IMR-90 (cell line): ENCODE results near the gene HLA-DPA1. TPM values are rescaled to one million over a fixed set of nuclear protein-coding genes. Genes with fewer than 3 reads are reported as not detected.

ENCODE experiments used
- ATAC-seq: fragments of 200-7000 bp; cut with Tn5 transposase; 2 replicates; pipeline ENCODE4 v1.9.1; 2020; ENCODE audit warnings: low read depth, mild to moderate bottlenecking, moderate library complexity
- Bru-seq: library from RNA; stranded (reverse); fragments of 400-500 nt; gene quantifications from one replicate; lab custom pipeline; 2021; lab: Mats Ljungman, UMichigan
- BruChase-seq, 2 experiments: library from RNA; stranded (reverse); fragments of 400-500 nt; gene quantifications; one replicate each; lab custom pipeline; 2021; lab: Mats Ljungman, UMichigan
- BruUV-seq: library from RNA; stranded (reverse); fragments of 400-500 nt; replicated peaks from 2 replicates; lab custom pipeline; 2021; lab: Mats Ljungman, UMichigan
- CTCF ChIA-PET: fragments of 300-600 bp; formaldehyde crosslinking; extraction: SDS; loops from one replicate; lab custom pipeline; 2021; ENCODE audit warnings: antibody characterized with exemption; lab: Yijun Ruan, JAX
- POLR2A ChIA-PET: fragments of 300-600 bp; sonication (Branson Sonifier 250); formaldehyde crosslinking; loops from one replicate; lab custom pipeline; 2022; ENCODE audit warnings: antibody characterized with exemption; ENCODE audit not compliant: unreplicated experiment; lab: Charles Lee
- DNase-seq: peaks from one replicate; pipeline ENCODE4 v3.0.0; 2013
- H2AFZ ChIP-seq: replicated peaks from 2 replicates; pipeline ENCODE3; 2013; ENCODE audit warnings: low read length, mild to moderate bottlenecking; ENCODE audit not compliant: poor library complexity
- H2AK5ac ChIP-seq: 2 replicates; pipeline ENCODE4 v1.6.1; 2013; ENCODE audit warnings: low read depth, low read length, inconsistent platforms
- H2AK9ac ChIP-seq: replicated peaks from 2 replicates; pipeline ENCODE3; 2013; ENCODE audit warnings: mild to moderate bottlenecking, low read depth, low read length, moderate library complexity; ENCODE audit not compliant: poor library complexity
- H2BK120ac ChIP-seq: 2 replicates; pipeline ENCODE4 v1.6.1; 2013; ENCODE audit warnings: low read depth, low read length, inconsistent platforms
- H2BK15ac ChIP-seq: 3 replicates; pipeline ENCODE4 v1.6.1; 2013; ENCODE audit warnings: low read depth, low read length, inconsistent platforms
- H2BK20ac ChIP-seq: 2 replicates; pipeline ENCODE4 v1.6.1; 2013; ENCODE audit warnings: low read depth, mild to moderate bottlenecking, inconsistent platforms, low read length, moderate library complexity
- H2BK5ac ChIP-seq: 2 replicates; pipeline ENCODE4 v1.6.1; 2013; ENCODE audit warnings: mild to moderate bottlenecking, low read depth, low read length, inconsistent platforms; ENCODE audit not compliant: poor library complexity, severe bottlenecking
- H3K14ac ChIP-seq: replicated peaks from 2 replicates; pipeline ENCODE4 v1.6.1; 2013; ENCODE audit warnings: low read depth, low read length, inconsistent platforms
- H3K18ac ChIP-seq: 2 replicates; pipeline ENCODE4 v1.6.1; 2013; ENCODE audit warnings: low read depth, low read length, control low read depth
- H3K23ac ChIP-seq: 2 replicates; pipeline ENCODE4 v1.6.1; 2013; ENCODE audit warnings: low read depth, low read length, inconsistent platforms
- H3K27ac ChIP-seq: 2 replicates; pipeline ENCODE4 v1.5.1; 2013; ENCODE audit warnings: mild to moderate bottlenecking, control low read depth, low read length; ENCODE audit not compliant: insufficient read depth
- H3K27me3 ChIP-seq: 2 replicates; pipeline ENCODE4 v1.6.1; 2013; ENCODE audit warnings: low read length; ENCODE audit not compliant: control insufficient read depth, insufficient read depth
- H3K36me3 ChIP-seq: 2 replicates; pipeline ENCODE4 v1.6.1; 2013; ENCODE audit warnings: low read length, mixed read lengths; ENCODE audit not compliant: control insufficient read depth, insufficient read depth
- H3K4ac ChIP-seq: 2 replicates; pipeline ENCODE4 v1.6.1; 2013; ENCODE audit warnings: low read depth, low read length, inconsistent platforms
- H3K4me1 ChIP-seq: 2 replicates; pipeline ENCODE4 v1.6.1; 2013; ENCODE audit warnings: low read length, mixed read lengths; ENCODE audit not compliant: control insufficient read depth, insufficient read depth
- H3K4me2 ChIP-seq: 2 replicates; pipeline ENCODE4 v1.6.1; 2013; ENCODE audit warnings: low read depth, mild to moderate bottlenecking, control low read depth, low read length, moderate library complexity
- H3K4me3 ChIP-seq: 2 replicates; pipeline ENCODE4 v1.5.1; 2013; ENCODE audit warnings: low read depth, mild to moderate bottlenecking, control low read depth, low read length, moderate library complexity; ENCODE audit not compliant: insufficient read depth
- H3K56ac ChIP-seq: 2 replicates; pipeline ENCODE4 v1.6.1; 2013; ENCODE audit warnings: low read length, inconsistent platforms; ENCODE audit not compliant: insufficient read depth; ENCODE audit errors: extremely low read depth
- H3K79me1 ChIP-seq, 2 experiments: 2 replicates each; pipeline ENCODE4 v1.6.1; 2013; ENCODE audit warnings: low read length in 2 of 2, inconsistent platforms in 1 of 2, low read depth in 1 of 2
- H3K9ac ChIP-seq: 2 replicates; pipeline ENCODE4 v1.6.1; 2013; ENCODE audit warnings: low read depth, low read length, control low read depth
- H3K9me1 ChIP-seq: 2 replicates; pipeline ENCODE4 v1.6.1; 2013; ENCODE audit warnings: low read length, inconsistent platforms; ENCODE audit not compliant: insufficient read depth
- H3K9me3 ChIP-seq: 2 replicates; pipeline ENCODE4 v1.6.1; 2013; ENCODE audit warnings: low read length; ENCODE audit not compliant: control insufficient read depth, insufficient read depth
- H4K20me1 ChIP-seq: 2 replicates; pipeline ENCODE4 v1.6.1; 2013; ENCODE audit warnings: low read length, inconsistent platforms; ENCODE audit not compliant: insufficient read depth
- H4K5ac ChIP-seq: 2 replicates; pipeline ENCODE4 v1.6.1; 2013; ENCODE audit warnings: mild to moderate bottlenecking, low read depth, low read length, control low read depth
- H4K8ac ChIP-seq, 2 experiments: 2 replicates each; pipeline ENCODE4 v1.6.1; 2013; ENCODE audit warnings: low read depth in 2 of 2, low read length in 2 of 2, control low read depth in 1 of 2, inconsistent platforms in 1 of 2
- H4K91ac ChIP-seq: 2 replicates; pipeline ENCODE4 v1.6.1; 2013; ENCODE audit warnings: low read depth, low read length, inconsistent platforms; ENCODE audit not compliant: insufficient read depth
- CEBPB ChIP-seq: IDR thresholded peaks from 2 replicates; pipeline ENCODE4 v1.6.1; 2012; ENCODE audit warnings: low read depth, low read length, improper control_type of control experiment
- RFX5 ChIP-seq: IDR thresholded peaks from 2 replicates; pipeline ENCODE4 v1.8.0; 2012; ENCODE audit warnings: low read depth, mild to moderate bottlenecking, low read length, moderate library complexity
- WGBS, 2 experiments: methylation state at CpG; one replicate each; pipeline versions ENCODE4 v1.1.5 to v1.1.7; 2013; ENCODE audit warnings: missing lambda C conversion rate in 2 of 2; ENCODE audit not compliant: insufficient read length in 1 of 2; ENCODE audit errors: extremely low coverage in 2 of 2; 5-methylcytosine and 5-hydroxymethylcytosine counted together
- dilution Hi-C: fragments of 300-500 bp; cut with HindIII; formaldehyde crosslinking; loops from one replicate; pipeline ENCODE4 v1.14.3; 2018; ENCODE audit warnings: low sequenced_read_pairs; ENCODE audit not compliant: unreplicated experiment
- in situ Hi-C: fragments of 300-500 bp; cut with MboI; formaldehyde crosslinking; loops from 3 replicates; pipeline ENCODE4 v1.14.3; 2019; ENCODE audit warnings: low sequenced_read_pairs, inconsistent platforms, mixed read lengths
- intact Hi-C: fragments of 100-400 bp; cut with micrococcal nuclease; formaldehyde crosslinking; loops from 2 replicates; pipeline ENCODE4 v1.10.0; 2022
- long read RNA-seq: library from polyadenylated mRNA; unstranded; transcript quantifications from one replicate; pipeline ENCODE4 v2.0.0, GENCODE V29; 2021; ENCODE audit not compliant: unreplicated experiment
- polyA plus RNA-seq, 3 experiments: library from polyadenylated mRNA; depleted of rRNA; stranded (reverse); fragments of >200 nt; gene quantifications; 2 replicates each; pipeline ENCODE4 v1.2.3, GENCODE V29; 2012; ENCODE audit warnings: low replicate concordance in 1 of 3
- total RNA-seq: library from RNA; depleted of rRNA; stranded (reverse); fragments of >200 nt; gene quantifications from 2 replicates; pipeline ENCODE4 v1.2.3, GENCODE V29; 2012; rRNA removed

HLA-DPA1 gene
- not detected in 2 replicates for total RNA-seq
- polyA plus RNA-seq (2012; rRNA removed) = not detected in 2 replicates
- polyA plus RNA-seq (2012; cell fraction: cytosol; rRNA removed) = 0.03 and 0.05 TPM in 2 replicates
- not detected in 2 replicates for polyA plus RNA-seq (2012; cell fraction: nucleus; rRNA removed; ENCODE audit: low replicate concordance)
- percentile 6 among the genes with signal in this experiment for Bru-seq, nascent RNA
- not detected for BruChase-seq, experiment 1, labeled RNA remaining after a 6-hour chase
- BruChase-seq, experiment 2, labeled RNA remaining after a 2-hour chase = not detected
- long read RNA-seq = 0 reads

GRCh38 chr6:33073431-33073871 lies at the start of gene HLA-DPA1:
Gene HLA-DPA1 (minus strand): TSS chr6:33073649.
- no peak within 1 kb of the TSS for H2BK5ac ChIP-seq
- H3K27me3 ChIP-seq = peaks cover 24% of the 10 kb centered on the region
- H2AFZ ChIP-seq = peak within 1 kb of the TSS; percentile 39
- TF ChIP-seq RFX5 (peak; percentile 96), CEBPB (no peak)
- ChIA-PET POLR2A (interaction anchor here (0.5 kb wide), 1 partner anchor 1163 kb away, joined by 4 read pairs; the partner anchor contains the start of gene HMGA1), CTCF (interaction anchor here (1.0 kb wide), 1 partner anchor 11 kb away, joined by 3 read pairs; no protein-coding TSS in a partner anchor)
- H3K4me1 ChIP-seq = no peaks in the 10 kb centered on the region
- H2AK5ac ChIP-seq = no peak within 1 kb of the TSS
- intact Hi-C loops = no loop called here
- peak; percentile 83 for ATAC-seq
- no peak within 1 kb of the TSS for H3K27ac ChIP-seq
- H3K9ac ChIP-seq = no peak within 1 kb of the TSS
- H3K14ac ChIP-seq = no peak within 1 kb of the TSS
- H3K36me3 ChIP-seq = no peaks in the 10 kb centered on the region
- in situ Hi-C loops = no loop called here
- H3K56ac ChIP-seq = no peak within 1 kb of the TSS
- H3K9me1 ChIP-seq = no peaks in the 10 kb centered on the region
- no peak within 1 kb of the TSS for H3K4me3 ChIP-seq
- peak within 1 kb of the TSS; percentile 42 for H3K4me2 ChIP-seq
- H3K9me3 ChIP-seq = no peaks in the 10 kb centered on the region
- H2BK15ac ChIP-seq = no peak within 1 kb of the TSS
- no peak within 1 kb of the TSS for H2BK120ac ChIP-seq
- no peak within 1 kb of the TSS for H4K5ac ChIP-seq
- no peak within 1 kb of the TSS for H2AK9ac ChIP-seq
- dilution Hi-C loops = no loop called here
- no TSS peak for BruUV-seq
- no peak within 1 kb of the TSS for H3K4ac ChIP-seq
- no peak within 1 kb of the TSS for H3K23ac ChIP-seq
- WGBS, 2 experiments = 36% methylated on average over 2 of the region's 8 CpGs; no CpG with 5 or more reads in 1 of the 2 experiments
- no peaks in the 10 kb centered on the region for H4K20me1 ChIP-seq
- H2BK20ac ChIP-seq = no peak within 1 kb of the TSS
- H4K8ac ChIP-seq = no peak within 1 kb of the TSS
- no peak within 1 kb of the TSS for H3K18ac ChIP-seq
- DNase-seq = peak; percentile 11
- no peak within 1 kb of the TSS for H4K91ac ChIP-seq
- H3K79me1 ChIP-seq = no peaks in the 10 kb centered on the region
